Heart right ventricle (tissue), 16 donors: ENCODE data around the gene OR13C2. TPM values are rescaled to one million over a fixed set of nuclear protein-coding genes. Genes with fewer than 3 reads are reported as not detected.

Experiments used
- ATAC-seq, 8 donors: fragments of 200-7000 bp; cut with Tn5 transposase; one replicate each; pipeline ENCODE4 v1.9.1; 2020; ENCODE audit warnings: mild to moderate bottlenecking in 8 of 8, moderate library complexity in 8 of 8, moderate number of reproducible peaks in 1 of 8
- DNase-seq, 2 donors: peaks; one replicate each; pipeline ENCODE4 v3.0.0-alpha.2; 2020
- H3K27ac ChIP-seq, 10 donors: fragments of 200-600 bp; sonication (generic) in 2 of 10; one replicate each; pipeline versions ENCODE4 v1.5.0 to v1.8.0; 2020 to 2022; ENCODE audit warnings: mild to moderate bottlenecking in 3 of 10
- H3K27me3 ChIP-seq, 7 donors: fragments of 200-600 bp; one replicate each; pipeline ENCODE4 v1.8.0; 2021 to 2022; ENCODE audit warnings: mild to moderate bottlenecking in 2 of 7
- H3K36me3 ChIP-seq, 9 donors: fragments of 200-600 bp; sonication (generic) in 1 of 9; one replicate each; pipeline versions ENCODE4 v1.5.0 to v1.8.0; 2020 to 2022; ENCODE audit warnings: mild to moderate bottlenecking in 2 of 9
- H3K4me1 ChIP-seq, 9 donors: fragments of 200-600 bp; sonication (generic) in 1 of 9; one replicate each; pipeline versions ENCODE4 v1.5.0 to v1.8.0; 2020 to 2022; ENCODE audit warnings: mild to moderate bottlenecking in 4 of 9
- H3K4me3 ChIP-seq, 10 donors: fragments of 200-600 bp; sonication (generic) in 2 of 10; one replicate each; pipeline versions ENCODE4 v1.5.0 to v1.8.0; 2020 to 2022; ENCODE audit warnings: mild to moderate bottlenecking in 7 of 10, moderate library complexity in 2 of 10
- H3K9me3 ChIP-seq, 11 donors: fragments of 200-600 bp in 10 of 11; sonication (generic) in 2 of 11; one replicate each; pipeline versions ENCODE4 v1.5.0 to v1.8.0; 2013 to 2022; ENCODE audit warnings: mild to moderate bottlenecking in 2 of 11, control low read depth in 1 of 11, moderate library complexity in 1 of 11
- CTCF ChIP-seq, 9 donors: fragments of 200-600 bp; sonication (generic) in 2 of 9; IDR thresholded peaks; one replicate each; pipeline versions ENCODE4 v1.5.0 to v1.8.0; 2021 to 2022; ENCODE audit warnings: antibody characterized with exemption in 9 of 9, mild to moderate bottlenecking in 5 of 9, moderate library complexity in 1 of 9
- WGBS, 2 donors: extraction: QIAGEN DNeasy Blood & Tissue Kit; methylation state at CpG; one replicate each; pipeline ENCODE4 v1.1.7; 2013; ENCODE audit warnings: inconsistent platforms in 1 of 2; 5-methylcytosine and 5-hydroxymethylcytosine counted together
- intact Hi-C, 10 donors: fragments of 100-400 bp; cut with DNase I; formaldehyde crosslinking; loops; one replicate each; pipeline versions ENCODE4 v1.11.1 to v1.14.2; 2022
- polyA plus RNA-seq, 2 donors: library from polyadenylated mRNA; stranded (reverse); fragments of 200-250 nt; gene quantifications; one replicate each; pipeline ENCODE4 v1.2.3, GENCODE V29; 2013
- total RNA-seq, 10 donors: library from RNA; stranded (reverse); fragmentation: NEBNext Ultra II Directional in 3 of 10; extraction: Animal tissue kit (Norgen Biotek cat#: 25700) in 3 of 10; gene quantifications; one replicate each; pipeline versions ENCODE4 v1.2.1 to v1.2.4, GENCODE V29; 2021 to 2023
- donor health status: Arrhythmogenic right ventricular cardiomyopathy.
- donor health status: ischemic (EF 13 %, LVEDD 7.1; RV severe dilation, severe dysfunction).
- donor health status: healthy with polysubstance abuse.
- donor health status: DM: no; HTN: yes; CAD: no.
- donor health status: DM: no; HTN: no; CAD: no.
- donor health status: ischemic (EF 25% LVEDD 6.9; RV normal size, moderate dysfunction).
- donor health status: ischemic (EF 25% LVEDD 5.7; RV mildly dilated, moderate dysfunction).
- donor health status: healthy.
- donor health status: DM: yes; HTN: yes; CAD: no.
- donor health status: Ischemic cardiomyopathy.
- donor health status: ischemic (EF 35%, LVEDD 5.7; RV mildly dilated, moderate dysfunction).
- donor health status: nonischemic (EF 11% LVEDD 7.7; RV severe dilation, severe dysfunction).
- donor health status: DM: yes; HTN: yes; CAD: no.
- donor health status: PGD.
- donor health status: ischemic (EF 29% LVEDD 5.4; RV normal size, mild dysfunction).
- donor health status: nonischemic (EF 23%, LVEDD 6.1; RV moderate dilation, normal function).

Gene OR13C2
- total and polyA plus RNA-seq, 12 donors = not detected

GRCh38 chr9:104589626-104590025 lies 15.8 kb downstream of the OR13C2 start:
- TF ChIP-seq CTCF (IDR thresholded peaks at IDR 0.05) = no peak
- DNase-seq (no peak), ATAC-seq (no peak)
- Histone ChIP-seq H3K9me3 (peaks cover 0 to 21% (median 0%) of the 10 kb centered on the region in 11 donors), H3K27ac (no peak overlapping the region), H3K27me3 (no peaks in the 10 kb centered on the region), H3K4me1 (no peaks in the 10 kb centered on the region), H3K36me3 (no peaks in the 10 kb centered on the region), H3K4me3 (no peak overlapping the region)
- intact Hi-C loops = no loop called here
- 0 to 81% methylated on average over 1 of the region's 1 CpG for whole genome bisulfite sequencing, 2 donors

GRCh38 chr9:104586496-104587180 lies 18.8 kb downstream of the OR13C2 start:
- Histone ChIP-seq H3K27ac (no peak overlapping the region), H3K4me1 (no peaks in the 10 kb centered on the region), H3K9me3 (no peaks in the 10 kb centered on the region), H3K36me3 (no peaks in the 10 kb centered on the region), H3K4me3 (no peak overlapping the region), H3K27me3 (no peaks in the 10 kb centered on the region)
- WGBS, 2 donors = 0 to 86% methylated on average over 1 of the region's 1 CpG
- ATAC-seq = peak in 5 of 8 donors; percentile 37 to 65 (median 59)
- no peak for TF ChIP-seq CTCF (IDR thresholded peaks at IDR 0.05)
- DNase-seq = no peak
- intact Hi-C loops = no loop called here

GRCh38 chr9:104580562-104580961 lies 24.9 kb downstream of the OR13C2 start:
- Histone ChIP-seq H3K9me3 (peaks cover 0 to 3% (median 0%) of the 10 kb centered on the region in 11 donors), H3K4me1 (no peaks in the 10 kb centered on the region), H3K36me3 (no peaks in the 10 kb centered on the region), H3K27me3 (no peaks in the 10 kb centered on the region), H3K4me3 (no peak overlapping the region), H3K27ac (no peak overlapping the region)
- intact Hi-C loops = no loop called here
- ATAC-seq (no peak), DNase-seq (no peak)
- no peak for TF ChIP-seq CTCF (IDR thresholded peaks at IDR 0.05)
- 71 to 92% methylated on average over 1 of the region's 1 CpG for WGBS, 2 donors

DNA sequence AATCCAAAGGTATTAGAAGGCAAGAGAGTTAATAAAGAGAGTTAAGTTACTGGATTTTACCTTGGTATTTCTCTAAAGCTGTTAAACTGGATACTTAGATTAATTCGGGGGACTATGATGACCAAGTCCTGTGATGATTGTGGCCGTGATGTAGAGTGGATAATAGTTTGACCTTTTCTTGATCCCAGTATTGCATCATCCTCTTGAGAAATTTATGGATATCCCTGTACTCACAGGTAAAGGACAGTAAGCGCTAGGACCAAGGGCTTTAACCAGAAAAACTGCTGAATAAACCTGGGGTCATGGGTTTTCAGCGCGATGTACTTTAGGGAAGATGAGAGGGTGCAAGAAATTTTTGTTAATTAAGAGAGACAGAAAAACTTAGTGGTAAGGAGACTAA lies 28.2 kb downstream of the OR13C2 start:
- Histone ChIP-seq H3K27ac (no peak overlapping the region), H3K4me3 (no peak overlapping the region), H3K9me3 (peaks cover 0 to 20% (median 6%) of the 10 kb centered on the region in 11 donors), H3K36me3 (no peaks in the 10 kb centered on the region), H3K4me1 (no peaks in the 10 kb centered on the region), H3K27me3 (no peaks in the 10 kb centered on the region)
- DNase-seq = no peak
- ATAC-seq = no peak
- WGBS, 2 donors = 81 to 87% methylated on average over 5 of the region's 5 CpGs
- intact Hi-C loops = no loop called here
- TF ChIP-seq CTCF (IDR thresholded peaks at IDR 0.05) = no peak
